EH (cell line): ENCODE data around the gene PAK1.

Experiments
- DNase-seq: peaks from one replicate; pipeline ENCODE4 v3.0.0-alpha.2; 2015; ENCODE audit warnings: low read depth

The PAK1 gene

DNA sequence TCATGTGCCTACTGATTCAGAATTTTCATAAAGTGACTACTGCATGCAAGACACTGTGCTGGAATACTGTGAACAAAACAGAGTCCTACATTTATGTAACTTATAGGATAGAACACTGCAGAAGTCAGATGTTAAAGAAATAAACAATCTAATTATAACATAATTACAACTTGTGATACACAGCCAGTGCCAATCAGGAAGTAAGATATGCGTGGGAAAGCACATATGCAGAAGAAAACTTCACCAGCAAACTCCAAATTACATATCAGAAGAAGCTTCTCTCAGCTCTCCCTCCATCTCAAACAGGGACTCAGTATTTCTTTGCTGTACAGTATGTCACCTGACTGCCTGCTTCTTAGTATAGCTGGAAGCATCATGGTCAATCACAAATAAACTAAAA is 37.4 kb downstream of the PAK1 start:
- no peak for DNase-seq

DNA sequence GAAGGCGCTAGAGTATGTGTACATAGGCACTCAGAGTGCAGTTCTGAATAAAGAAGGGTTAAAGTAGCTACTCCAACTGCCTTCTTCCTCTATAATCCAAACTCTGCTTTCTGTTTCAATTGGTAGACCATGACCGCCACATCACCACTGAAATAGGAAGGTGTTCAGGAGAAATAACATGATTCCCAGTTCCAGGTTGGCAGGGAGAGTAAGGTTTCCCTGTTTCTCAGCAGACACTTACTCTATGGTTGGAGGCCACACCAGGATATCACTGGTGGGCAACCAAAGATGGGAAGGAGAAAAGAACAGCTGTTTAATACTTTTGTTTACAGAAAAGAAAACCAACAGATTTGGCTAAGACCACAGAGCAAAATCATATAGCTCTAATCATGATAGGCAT is 37.9 kb downstream of the PAK1 start:
- no peak for DNase-seq

DNA sequence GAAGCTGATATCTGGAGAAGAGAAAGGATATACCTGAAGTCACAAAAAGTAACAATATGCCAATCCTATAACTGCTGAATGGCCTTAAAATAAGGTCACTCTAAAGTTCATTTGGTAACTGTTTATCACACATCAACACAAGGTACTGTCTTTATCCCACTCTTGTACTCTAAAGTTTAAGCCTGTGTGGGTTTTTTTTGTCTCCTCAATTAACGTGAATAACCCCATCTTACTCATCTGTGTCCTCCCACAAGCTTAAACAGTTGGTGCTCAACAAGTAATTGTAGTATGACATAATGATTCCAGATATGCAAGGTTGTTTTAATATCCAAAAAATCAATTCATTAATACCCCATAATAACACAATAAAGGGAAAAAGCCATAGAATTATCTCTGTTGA is 42.1 kb downstream of the PAK1 start:
- no peak for DNase-seq

DNA sequence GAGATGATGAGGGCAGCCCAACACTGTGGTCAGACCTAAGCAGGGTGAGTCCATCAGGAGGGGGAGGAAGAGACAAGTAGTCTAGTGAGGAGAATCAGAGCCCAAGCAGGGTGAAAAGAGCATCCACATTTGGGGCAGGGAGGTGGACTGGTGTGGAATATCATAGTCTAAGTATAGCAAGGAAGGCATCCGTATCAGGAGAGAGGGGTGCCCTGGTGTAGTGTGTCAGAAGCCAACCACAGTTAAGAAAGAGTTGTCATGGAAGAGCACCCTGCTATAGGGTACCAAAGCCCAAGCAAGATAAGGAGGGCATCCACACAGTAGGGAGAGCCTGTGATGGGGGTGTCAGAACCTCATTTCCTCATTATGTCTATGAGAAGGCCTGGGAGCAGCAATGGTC is 45.3 kb downstream of the PAK1 start:
- DNase-seq: no peak

DNA sequence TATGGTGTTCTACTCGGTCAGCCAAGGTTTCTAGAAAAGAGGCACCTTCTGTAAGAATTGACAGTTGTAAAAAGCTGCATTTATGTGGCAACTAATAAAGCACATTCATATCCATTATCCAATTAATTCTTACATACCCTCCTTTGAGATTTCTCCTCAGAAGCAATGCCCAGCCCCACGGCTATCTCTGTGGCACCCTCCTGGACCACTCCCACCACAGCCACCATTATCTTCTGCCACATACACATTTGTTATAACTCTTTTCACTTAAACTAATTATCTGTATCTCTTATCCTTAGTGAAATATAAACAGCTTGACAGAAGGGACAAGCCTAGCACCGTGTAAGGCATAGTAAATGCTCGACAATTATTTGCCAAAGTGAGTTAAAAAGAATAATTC is 48.5 kb downstream of the PAK1 start:
- no peak for DNase-seq

DNA sequence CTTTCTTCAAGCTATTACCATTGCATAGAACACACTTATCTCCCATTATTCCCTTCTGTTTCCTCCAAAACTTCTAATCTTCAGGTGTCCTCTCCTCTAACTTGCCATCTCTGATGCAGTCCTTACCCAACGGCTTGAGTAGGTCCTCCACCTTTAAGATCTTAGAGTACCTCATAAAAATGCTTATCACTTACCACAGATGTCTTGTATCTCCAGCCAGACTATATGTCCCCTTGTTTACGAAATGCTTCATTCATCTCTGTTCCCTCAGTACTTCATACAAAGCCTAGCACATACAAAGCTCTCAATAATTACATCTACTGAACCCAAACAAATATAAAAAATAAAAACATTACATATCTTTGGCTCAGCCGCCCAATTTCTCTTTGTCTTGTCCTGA is 49.2 kb downstream of the PAK1 start:
- no peak for DNase-seq

DNA sequence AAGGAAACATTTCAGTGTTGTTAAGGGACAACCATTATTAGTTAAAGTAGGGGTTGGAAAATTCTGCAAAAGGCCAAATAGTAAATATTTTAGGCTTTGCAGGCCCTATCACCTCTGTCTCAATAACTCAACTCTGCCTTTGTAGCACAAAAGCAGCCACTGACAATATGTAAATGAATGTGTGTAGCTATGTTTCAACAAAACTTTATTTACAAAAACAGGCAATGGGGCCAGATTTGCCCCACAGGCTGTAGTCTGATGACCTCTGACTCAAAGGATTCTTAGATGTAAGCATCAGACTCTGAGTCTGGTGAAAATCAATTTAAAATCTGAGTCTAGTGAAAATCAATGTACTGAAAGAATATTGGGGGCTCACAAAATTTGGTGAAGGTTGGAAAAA is 50.3 kb downstream of the PAK1 start:
- no peak for DNase-seq

DNA sequence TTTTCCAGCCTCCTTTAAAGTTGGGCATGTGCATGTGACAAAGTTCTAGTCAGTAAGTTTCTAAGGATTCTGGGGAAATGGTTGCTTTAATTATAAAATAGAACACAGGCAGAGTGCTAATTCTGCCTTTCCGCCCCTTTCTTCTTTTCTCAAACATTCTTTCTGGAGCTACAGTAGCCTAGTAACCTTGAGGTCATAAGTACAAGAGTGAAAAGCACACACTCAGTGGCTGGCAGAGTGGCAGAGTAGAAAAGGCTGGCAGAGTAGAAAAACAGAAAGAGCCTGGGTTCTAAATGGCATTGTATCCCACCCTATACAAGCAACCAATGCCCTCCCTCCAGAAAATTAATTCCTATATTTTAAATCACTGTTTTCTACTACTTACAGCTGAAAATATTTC is 51.2 kb downstream of the PAK1 start:
- DNase-seq: no peak

DNA sequence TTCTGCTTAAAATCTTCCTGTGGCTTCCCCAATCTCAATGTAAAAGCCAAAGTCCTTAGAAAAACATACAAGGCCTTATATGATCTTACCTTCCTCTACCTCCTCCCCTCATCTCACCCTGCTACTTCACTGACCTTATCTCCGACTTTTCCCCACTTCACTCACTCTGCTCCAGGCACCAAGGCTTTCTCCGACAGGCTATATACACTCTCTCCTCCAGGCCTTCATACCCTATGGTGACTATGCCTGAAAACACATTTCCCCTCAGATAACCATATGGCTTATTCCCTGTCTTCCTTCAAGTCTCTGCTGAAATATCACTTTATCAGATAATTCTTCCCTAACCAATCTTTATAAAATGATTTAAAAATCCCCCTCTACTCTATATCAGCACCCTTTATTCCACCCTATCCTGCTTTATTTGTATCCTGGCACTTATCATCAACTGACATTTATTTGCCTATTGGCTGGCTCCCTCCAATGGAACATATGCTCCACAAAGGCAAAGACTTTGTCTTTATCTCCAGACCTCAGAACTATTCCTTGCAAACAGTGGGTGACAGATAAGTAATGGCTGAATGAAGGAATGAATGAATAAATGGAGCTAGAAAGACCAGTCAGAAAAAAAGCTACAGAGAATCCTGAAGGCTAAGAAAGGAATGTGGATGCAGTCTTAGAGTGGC is 52.7 kb downstream of the PAK1 start:
- DNase-seq: no peak

DNA sequence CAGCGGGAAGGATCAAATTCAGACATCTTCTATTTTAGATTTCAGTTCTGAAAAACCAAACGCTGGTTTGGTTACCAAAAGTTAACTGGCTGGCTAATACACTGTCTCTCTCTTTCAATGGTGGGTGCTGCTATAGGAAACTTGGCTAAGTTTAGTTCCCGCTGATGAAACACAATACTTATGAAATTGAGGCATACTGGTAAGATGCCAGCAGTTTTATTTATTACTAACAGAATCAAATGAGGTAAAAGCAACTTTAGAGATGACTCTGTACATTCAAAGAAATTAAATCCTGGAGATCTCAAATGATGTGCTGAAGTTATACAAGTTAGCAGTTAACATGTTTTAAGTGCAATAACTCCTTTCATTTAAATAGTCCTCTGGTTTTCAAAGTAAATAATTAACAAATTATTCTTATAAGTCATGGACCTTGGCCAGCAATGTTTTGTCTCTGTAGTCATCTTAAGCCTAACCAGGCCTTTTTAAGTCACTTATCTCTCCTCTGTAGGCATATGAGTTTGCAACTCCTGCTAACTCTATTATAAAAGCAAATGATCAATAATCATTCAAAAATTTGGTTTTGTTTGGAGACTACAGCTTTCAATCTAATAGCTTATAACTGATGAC is 54.8 kb downstream of the PAK1 start:
- no peak for DNase-seq

DNA sequence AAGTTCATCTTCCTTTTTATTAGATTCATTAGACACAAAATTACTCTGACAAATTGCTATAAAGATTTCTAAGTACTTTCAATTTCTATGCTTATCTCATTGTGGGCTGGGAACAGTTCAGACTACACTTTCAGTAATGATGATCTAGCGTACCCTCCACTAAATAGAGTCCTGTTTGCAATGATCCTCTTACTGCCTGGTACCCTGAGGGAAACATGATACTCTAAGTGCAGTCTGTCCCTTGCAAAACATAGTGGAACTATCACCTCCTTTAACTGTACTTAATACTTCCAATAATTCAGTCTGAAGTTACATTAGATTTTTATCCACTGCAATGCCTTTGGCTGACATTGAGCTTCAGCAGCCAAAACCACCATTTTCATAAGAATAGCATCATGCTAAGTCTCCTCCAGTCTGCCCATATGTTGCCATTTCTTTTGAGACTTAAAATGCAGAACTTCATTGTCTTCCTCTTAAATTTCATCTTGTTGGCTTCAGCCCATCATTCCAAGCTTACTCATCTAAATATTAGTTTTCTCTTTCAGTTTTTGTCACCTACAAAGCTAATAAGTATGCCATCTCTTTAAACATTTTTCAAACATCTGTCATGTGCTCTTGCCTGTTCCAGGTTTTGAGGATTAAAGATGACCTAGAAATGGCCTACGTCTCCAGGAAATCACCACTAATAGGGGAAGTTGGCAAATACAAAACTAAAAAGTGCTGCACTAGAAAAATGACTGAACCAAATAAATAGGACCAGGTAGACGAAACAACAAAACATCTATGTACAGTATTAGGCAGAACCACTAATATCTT is 55.5 kb downstream of the PAK1 start:
- no peak for DNase-seq

DNA sequence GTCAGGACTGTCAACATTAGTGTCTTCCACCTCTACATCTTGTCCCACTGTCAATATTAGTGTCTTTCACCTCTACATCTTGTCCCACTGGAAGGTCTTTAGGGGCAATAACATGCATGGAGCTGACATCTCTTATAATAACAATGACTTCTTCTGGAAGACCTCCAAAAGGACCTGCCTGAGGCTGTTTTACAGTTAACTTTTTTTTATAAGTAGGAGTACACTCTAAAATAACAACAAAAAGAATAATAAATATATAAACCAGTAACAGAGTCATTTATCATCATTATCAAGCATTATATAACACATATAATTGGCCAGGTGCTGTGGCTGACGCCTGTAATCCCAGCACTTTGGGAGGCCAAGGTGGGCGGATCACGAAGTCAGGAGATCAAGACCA is 57.5 kb downstream of the PAK1 start:
- peak; percentile 39 for DNase-seq

DNA sequence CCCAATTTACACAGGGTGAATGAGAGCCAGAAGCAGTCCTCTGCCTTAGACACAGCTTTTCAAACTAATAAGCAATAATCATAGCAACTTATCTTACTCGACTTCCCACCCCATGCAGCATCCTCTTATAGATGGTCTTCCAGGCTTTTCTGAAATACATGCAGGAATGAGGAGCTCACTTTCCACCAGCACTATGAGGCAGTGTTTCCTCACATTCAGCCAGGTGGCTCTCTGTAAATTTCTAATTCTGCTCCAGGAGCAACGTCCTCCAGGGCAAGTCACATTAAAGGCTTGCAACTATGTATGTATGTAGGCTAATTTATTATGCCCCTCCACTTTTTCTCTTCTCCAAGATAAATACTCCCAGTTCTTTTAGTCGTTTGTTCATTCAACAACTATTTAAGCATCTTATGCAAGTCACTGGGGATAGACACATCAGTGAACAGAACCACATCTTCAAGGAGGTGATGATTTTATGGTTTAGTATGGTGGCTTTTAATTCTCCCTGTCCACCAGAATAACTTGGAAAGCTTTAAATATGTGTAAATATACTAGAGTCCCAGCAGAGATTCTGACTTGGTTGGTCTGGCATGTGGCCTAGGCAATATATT is 59.9 kb downstream of the PAK1 start:
- DNase-seq: peak; percentile 11

DNA sequence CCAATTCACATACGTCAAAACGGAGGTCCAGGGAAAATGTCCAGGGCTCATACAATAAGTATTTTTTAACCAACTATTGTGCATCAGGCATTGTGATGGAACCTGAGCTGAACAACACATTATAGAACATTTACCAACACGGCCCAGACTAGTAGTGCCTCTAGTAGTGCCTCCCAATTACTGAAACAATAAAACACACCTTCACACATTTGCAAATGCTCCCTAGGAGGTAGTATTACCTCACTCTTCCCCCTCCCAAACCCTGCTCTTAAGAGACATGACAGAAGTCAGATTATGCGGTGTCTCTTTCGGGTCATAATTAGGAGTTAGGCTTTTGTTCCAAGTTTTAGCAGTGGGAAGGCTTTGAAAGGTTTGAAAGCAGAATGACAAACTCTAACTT is 61.1 kb downstream of the PAK1 start:
- no peak for DNase-seq

DNA sequence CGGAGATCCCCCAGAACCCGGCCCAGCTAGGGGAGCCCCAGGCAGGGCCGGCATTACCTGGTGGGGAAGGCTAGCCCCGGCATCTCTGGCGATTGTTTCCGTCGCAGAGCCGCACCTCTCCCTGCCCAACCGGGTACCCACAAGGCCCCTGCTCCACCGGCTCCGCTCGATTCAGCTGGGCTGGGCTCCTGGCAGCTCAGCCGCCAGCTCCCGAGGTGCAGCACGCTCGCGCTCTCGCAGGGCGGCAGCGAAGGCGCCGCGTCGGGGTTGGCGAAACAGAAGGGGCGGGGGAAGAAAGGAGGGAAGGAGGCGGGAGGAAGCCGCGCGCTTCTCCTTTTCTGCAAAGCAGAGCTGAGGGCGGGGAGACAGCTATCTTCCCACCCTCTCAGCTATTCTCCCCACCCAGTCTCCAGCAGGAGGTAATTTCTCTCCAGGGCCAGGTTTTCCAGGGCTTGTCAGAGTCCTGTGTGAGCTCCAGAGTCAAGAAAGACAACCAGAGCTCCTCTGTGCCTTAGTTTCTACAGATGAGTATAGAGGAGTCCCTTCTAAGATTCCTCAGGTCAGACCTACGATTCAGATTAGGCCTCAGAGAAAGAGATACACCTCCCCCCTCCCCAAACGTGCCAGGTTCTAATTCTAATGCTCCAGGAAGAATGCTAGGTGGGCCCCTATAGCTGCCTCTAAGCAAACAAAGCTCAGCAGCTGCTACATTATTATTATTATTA is 62.0 kb downstream of the PAK1 start:
- peak; percentile 90 for DNase-seq

DNA sequence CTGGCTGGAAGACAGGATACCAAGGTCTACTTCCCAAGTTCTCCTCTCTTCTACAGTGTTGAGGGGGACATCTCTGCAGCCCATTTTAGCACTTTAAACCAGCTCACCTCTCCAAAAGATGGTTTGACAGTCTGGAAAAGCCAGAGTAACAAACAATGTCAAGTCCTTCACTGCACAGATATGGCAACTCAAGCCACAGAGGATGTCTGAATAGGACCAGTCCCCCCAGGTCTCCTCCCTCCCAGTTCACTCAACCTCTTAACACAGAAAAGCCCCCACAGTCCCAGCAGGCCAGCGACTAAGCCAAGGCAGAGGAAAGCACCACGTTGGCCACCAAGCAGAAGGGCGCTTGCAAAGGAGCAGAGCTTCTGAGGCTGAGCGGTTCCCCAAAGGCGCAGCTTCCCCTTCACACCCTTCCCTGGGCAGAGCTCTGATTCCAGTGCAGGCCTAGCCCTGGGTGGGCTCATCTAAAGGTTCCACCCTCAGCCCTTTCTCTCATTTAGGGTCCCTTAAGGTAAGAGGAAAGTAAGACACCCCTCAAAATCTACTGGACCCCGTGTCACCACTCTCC is 62.7 kb downstream of the PAK1 start:
- peak; percentile 37 for DNase-seq

DNA sequence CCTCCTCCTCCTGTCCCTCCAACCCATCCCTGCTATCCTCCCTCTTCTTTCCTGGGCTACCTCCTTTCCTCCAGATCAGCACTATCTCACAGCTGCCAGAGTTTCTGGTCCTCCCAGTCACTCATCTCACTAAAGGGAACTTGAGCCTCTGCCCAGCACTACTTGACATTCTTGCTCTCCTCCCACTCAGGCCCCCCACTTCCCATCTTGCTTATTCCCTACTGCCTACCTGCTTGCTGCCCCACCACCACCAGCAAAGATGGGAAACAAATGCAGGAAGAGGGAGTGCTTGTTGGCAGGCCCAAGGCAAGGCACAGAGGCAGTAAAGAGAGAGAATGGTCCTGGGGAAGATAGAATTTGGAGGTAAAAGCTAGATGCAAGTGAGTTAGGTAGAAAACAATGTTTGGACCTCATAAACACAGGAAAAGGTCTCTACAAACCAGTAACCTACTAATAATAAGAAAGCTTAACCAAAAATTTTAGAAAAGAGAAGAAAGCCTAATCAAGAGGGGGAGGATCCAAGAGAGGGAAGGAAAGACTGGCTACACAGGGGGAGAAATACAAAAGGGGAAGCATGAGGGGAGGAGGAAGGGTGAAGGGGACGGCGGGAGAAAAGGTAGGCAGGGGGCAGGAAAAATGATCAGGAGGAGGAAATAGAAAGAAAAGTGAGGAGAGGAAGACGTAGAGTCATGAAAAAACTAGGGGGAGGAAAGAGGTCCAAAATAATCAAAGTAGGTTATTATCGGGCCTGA is 63.6 kb downstream of the PAK1 start:
- peak; percentile 12 for DNase-seq

DNA sequence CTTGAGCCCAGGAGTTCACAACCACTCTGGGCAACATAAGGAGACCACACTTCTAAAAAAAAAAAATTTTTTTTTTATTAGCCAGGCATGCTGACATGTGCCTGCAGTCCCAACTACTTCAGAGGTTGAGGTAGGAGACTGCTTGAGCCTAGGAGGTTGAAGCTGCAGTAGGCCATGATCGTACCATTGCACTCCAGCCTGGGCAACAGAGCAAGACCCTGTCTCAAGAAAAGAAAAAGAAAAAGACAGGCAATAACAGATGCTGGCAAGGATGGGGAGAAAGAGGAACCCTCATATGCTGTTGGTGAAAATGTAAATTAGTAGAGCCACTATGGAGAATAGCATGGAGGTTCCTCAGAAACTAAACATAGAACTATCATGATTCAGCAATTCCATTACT is 64.8 kb downstream of the PAK1 start:
- DNase-seq: no peak

DNA sequence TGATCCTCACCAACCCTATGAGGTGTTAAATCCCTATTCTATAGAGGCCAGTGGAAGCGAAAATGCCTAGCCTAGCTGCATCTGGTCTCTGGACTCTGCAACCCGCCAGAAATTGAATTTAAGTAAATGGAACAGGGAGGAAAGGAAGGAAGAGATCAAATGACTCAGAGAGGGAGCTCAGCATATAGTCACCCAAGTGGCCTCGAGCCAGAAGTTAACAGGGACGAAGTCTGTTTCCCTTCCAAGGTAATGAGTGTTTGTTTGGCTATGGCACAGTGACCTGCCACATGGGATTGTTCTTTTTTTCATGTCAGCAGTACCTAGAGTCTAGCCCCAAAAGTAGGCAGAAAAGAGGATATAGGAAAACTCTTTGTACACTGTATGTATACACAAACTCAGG is 66.3 kb downstream of the PAK1 start:
- peak; percentile 89 for DNase-seq

DNA sequence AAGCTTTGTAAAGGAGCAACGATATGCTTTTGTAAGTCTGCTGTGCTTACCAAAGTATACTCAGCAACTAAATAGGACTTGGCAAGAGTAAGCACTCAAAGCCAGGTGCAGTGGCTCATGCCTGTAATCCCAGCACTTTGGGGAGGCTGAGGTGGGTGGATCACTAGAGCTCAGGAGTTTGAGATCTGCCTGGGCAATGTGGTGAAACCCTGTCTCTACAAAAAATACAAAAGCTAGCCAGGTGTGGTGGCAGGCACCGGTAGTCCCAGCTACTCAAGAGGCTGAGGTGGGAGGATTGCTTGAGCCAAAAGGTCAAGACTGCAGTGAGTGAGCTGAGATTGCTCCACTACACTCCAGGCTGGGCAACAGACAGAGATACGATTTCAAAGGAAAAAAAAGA is 67.5 kb downstream of the PAK1 start:
- no peak for DNase-seq

DNA sequence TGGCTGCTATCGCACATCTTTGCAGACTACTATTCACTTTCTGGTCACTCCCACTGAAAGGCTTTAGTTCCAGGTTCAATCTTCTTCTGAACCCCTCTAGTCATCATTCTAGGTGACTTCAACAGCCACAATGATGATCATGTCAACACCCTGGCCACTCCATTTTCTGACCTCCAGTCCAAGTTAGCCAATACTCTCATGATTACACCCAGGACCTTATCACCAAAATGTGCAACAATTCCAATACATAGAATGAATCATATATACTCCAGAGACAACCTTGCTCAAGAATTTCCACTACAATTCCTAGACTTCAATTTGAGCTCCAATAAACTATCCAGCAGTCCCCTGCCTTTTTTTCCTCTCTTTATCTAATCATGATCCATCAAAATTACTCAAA is 70.7 kb downstream of the PAK1 start:
- no peak for DNase-seq
